ENCODE measurements around the gene ZNF579.

The ZNF579 gene

GRCh38 chr19:55540619-55541018, 40.0 kb downstream of the ZNF579 start:
- no peak overlapping the region for H3K4me3 ChIP-seq (replicated peaks; ENCODE audit: low read depth, low read length)
- no peak for DNase-seq (ENCODE audit: low read depth)
- TF ChIP-seq CTCF (IDR thresholded peaks at IDR 0.05; ENCODE audit: low read length, missing control alignments) = no peak

- no peak overlapping the region for H3K4me3 ChIP-seq (replicated peaks; ENCODE audit: low read depth, low read length)
- TF ChIP-seq CTCF (IDR thresholded peaks at IDR 0.05; ENCODE audit: low read length, missing control alignments) = no peak
- no peak for DNase-seq (ENCODE audit: low read depth)
Measured at GRCh38 chr19:55539090-55539984, 41.3 kb downstream of the ZNF579 start.

DNA sequence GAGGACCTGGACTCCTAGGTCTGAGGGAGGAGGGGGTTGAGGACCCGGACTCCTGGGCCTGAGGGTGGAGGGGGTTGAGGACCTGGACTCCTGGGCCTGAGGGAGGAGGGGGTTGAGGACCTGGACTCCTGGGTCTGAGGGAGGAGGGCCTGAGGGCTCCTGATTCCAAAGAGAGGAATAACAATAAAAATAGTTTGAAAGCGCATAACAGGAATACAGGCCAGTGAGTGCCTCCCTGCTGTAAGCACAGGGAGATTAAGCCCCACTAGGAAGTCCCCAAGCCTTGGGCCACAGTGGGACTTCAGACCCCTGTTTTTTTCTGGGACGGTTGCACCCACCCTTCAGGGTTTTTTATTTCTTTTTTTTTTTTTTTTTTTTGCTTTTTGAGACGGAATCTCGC, 42.5 kb downstream of the ZNF579 start:
- TF ChIP-seq CTCF (IDR thresholded peaks at IDR 0.05; ENCODE audit: low read length, missing control alignments) = no peak
- H3K4me3 ChIP-seq (replicated peaks; ENCODE audit: low read depth, low read length) = no peak overlapping the region
- DNase-seq (ENCODE audit: low read depth) = no peak

DNA sequence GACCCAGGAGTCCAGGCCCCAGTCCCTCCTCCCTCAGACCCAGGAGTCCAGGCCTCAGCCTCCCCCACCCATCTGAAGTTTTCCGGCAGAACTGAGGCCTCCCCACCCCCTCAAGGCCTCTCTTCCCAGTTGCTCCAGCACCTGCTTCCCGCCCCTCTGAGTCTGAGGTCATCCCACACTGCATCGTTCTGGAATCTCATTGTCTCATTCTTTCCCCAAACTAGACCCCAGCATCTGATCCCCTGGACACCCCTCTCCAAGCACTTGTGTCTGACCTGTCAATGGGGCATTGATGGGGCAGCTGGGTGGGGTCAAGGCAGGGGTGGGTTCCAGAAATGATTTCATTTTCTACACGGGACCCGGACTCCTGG, 42.9 kb downstream of the ZNF579 start:
- no peak overlapping the region for H3K4me3 ChIP-seq (replicated peaks; ENCODE audit: low read depth, low read length)
- no peak for DNase-seq (ENCODE audit: low read depth)
- no peak for TF ChIP-seq CTCF (IDR thresholded peaks at IDR 0.05; ENCODE audit: low read length, missing control alignments)

GRCh38 chr19:55536951-55537740, 43.5 kb downstream of the ZNF579 start, which contains the start of gene SBK2:
SBK2 (minus strand) TSS chr19:55537133; CDS start chr19:55536294, 839 bp downstream.
- TF ChIP-seq CTCF (IDR thresholded peaks at IDR 0.05; ENCODE audit: low read length, missing control alignments) = peak; percentile 8
- H3K4me3 ChIP-seq (replicated peaks; ENCODE audit: low read depth, low read length) = no peak within 1 kb of the TSS
- no peak for DNase-seq (ENCODE audit: low read depth)

GRCh38 chr19:55536366-55536765, 44.3 kb downstream of the ZNF579 start:
- no peak for DNase-seq (ENCODE audit: low read depth)
- no peak overlapping the region for H3K4me3 ChIP-seq (replicated peaks; ENCODE audit: low read depth, low read length)
- TF ChIP-seq CTCF (IDR thresholded peaks at IDR 0.05; ENCODE audit: low read length, missing control alignments) = no peak

Data from fibroblast of pulmonary artery (primary cell).